Thoracic aorta (tissue), 2 donors: Measurements from ENCODE around the gene KY. TPM values are rescaled to one million over a fixed set of nuclear protein-coding genes. Genes with fewer than 3 reads are reported as not detected.

Source experiments
- ATAC-seq: fragments of 150-250 bp; one replicate; pipeline ENCODE4 v1.8.0; 2017; ENCODE audit warnings: low read depth; ENCODE audit not compliant: insufficient number of reproducible peaks, low FRiP score
- DNase-seq: peaks from one replicate; pipeline ENCODE4 v3.0.0-alpha.2; 2020; ENCODE audit warnings: low spot score
- H3K27ac ChIP-seq, 2 donors: fragments of 200-600 bp; sonication (generic); 1 replicate in 1 of 2; 2 replicates in 1 of 2; pipeline ENCODE4 v1.5.1; 2016; ENCODE audit warnings: mild to moderate bottlenecking in 2 of 2, moderate library complexity in 2 of 2
- H3K27me3 ChIP-seq: fragments of 200-600 bp; sonication (generic); replicated peaks from 2 replicates; pipeline ENCODE4 v1.6.0; 2016; ENCODE audit warnings: mild to moderate bottlenecking; ENCODE audit not compliant: insufficient read depth
- H3K36me3 ChIP-seq: fragments of 200-600 bp; sonication (generic); one replicate; pipeline ENCODE4 v1.5.1; 2016
- H3K4me1 ChIP-seq, 2 donors: fragments of 200-600 bp; sonication (generic); 1 replicate in 1 of 2; 2 replicates in 1 of 2; pipeline versions ENCODE4 v1.5.1 to v1.6.0; 2016; ENCODE audit warnings: low read depth in 2 of 2, mild to moderate bottlenecking in 1 of 2; ENCODE audit not compliant: control insufficient read depth in 1 of 2
- H3K4me3 ChIP-seq: fragments of 200-600 bp; sonication (generic); 2 replicates; pipeline ENCODE4 v1.5.1; 2016; ENCODE audit warnings: mild to moderate bottlenecking
- H3K9me3 ChIP-seq: fragments of 200-600 bp; sonication (generic); 2 replicates; pipeline ENCODE4 v1.5.1; 2016
- total RNA-seq, 2 donors: library from RNA; depleted of rRNA; stranded (reverse); fragments of >200 nt; gene quantifications; one replicate each; pipeline versions ENCODE4 v1.1.0 to v1.2.3, GENCODE V29; 2016
- TF ChIP-seq, protein P1 (sequence below): fragments of 200-600 bp; sonication (generic); IDR thresholded peaks from one replicate; pipeline ENCODE4 v1.5.1; 2019; ENCODE audit warnings: antibody characterized with exemption

KY gene
- total RNA-seq, 2 donors from 2014 or later = 1.3 to 2.6 TPM

DNA sequence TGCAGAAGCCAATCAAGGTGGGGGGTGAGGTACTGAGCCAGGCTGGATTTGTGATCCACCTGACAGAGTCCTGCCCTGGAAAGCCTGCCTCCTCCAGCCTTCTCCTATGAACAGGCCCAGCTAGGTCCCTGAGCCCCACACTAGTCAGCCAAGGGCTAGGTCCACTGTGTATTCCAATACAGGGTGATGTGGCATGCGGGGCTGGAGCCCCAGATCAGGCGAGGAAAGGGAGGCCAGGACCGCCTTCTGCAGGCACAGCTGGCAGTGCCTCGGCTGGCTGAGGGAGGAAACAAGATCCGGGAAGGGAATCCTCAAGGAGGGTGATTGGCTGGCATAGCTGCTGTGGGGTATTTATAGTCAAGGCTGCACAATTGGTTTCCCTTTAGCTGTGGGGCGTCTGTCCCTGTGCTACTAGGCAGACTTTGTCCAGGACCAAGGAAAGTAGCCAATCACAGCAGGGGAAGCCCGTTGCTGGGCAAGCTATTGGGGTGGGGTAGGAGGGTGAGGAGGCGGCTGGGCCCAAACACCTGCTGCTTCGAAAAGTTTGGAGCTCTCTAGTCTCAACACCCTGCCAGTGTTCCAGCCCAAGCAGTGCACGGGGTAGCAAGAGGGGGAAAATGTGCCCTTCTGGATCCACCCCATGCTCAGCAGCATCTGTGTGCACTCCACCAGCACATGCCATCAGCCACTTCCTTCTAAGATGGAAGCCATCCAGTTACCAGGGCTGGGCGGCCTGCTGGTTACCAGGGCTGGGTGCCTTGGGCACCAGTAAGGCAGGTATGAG is 5.9 kb downstream of the KY start:
- no peak for ATAC-seq
- no peak for DNase-seq

DNA sequence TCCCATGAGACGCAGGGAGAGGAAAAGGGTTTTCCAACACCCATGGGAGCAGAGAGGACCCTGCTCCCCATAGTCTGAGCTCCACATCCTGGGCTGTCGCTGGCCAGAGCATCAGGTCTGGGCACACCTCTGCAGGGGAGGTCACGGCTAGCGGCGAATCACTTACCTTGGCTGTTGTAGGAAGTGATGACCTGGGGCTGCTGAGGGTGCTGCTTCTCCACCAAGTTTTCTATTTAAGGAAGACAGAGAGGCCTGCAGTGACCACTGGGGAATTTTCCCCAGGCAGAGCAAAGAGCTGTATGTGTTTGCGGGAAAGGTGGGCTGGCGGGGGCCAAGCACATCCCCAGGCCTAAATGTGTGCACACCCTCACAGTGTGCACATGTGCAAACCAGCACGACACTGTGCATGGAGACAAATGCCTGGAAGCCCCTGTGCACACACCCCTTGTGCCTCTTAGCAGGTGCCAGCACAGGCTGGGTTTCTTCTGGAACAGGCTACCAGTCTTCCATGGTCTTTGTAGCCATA is 7.6 kb downstream of the KY start:
- DNase-seq = no peak
- TF ChIP-seq, protein P1, sequence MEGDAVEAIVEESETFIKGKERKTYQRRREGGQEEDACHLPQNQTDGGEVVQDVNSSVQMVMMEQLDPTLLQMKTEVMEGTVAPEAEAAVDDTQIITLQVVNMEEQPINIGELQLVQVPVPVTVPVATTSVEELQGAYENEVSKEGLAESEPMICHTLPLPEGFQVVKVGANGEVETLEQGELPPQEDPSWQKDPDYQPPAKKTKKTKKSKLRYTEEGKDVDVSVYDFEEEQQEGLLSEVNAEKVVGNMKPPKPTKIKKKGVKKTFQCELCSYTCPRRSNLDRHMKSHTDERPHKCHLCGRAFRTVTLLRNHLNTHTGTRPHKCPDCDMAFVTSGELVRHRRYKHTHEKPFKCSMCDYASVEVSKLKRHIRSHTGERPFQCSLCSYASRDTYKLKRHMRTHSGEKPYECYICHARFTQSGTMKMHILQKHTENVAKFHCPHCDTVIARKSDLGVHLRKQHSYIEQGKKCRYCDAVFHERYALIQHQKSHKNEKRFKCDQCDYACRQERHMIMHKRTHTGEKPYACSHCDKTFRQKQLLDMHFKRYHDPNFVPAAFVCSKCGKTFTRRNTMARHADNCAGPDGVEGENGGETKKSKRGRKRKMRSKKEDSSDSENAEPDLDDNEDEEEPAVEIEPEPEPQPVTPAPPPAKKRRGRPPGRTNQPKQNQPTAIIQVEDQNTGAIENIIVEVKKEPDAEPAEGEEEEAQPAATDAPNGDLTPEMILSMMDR = no peak
- H3K36me3 ChIP-seq = no peaks in the 10 kb centered on the region

More for the DNA sequence above, 5.9 kb downstream of the KY start:
- Histone ChIP-seq H3K4me3 (no peak overlapping the region), H3K9me3 (no peaks in the 10 kb centered on the region), H3K36me3 (no peaks in the 10 kb centered on the region), H3K4me1 (peaks cover 0 to 4% of the 10 kb centered on the region in 2 donors), H3K27ac (no peak overlapping the region), H3K27me3 (no peaks in the 10 kb centered on the region)
- TF ChIP-seq, protein P1 = no peak

DNA sequence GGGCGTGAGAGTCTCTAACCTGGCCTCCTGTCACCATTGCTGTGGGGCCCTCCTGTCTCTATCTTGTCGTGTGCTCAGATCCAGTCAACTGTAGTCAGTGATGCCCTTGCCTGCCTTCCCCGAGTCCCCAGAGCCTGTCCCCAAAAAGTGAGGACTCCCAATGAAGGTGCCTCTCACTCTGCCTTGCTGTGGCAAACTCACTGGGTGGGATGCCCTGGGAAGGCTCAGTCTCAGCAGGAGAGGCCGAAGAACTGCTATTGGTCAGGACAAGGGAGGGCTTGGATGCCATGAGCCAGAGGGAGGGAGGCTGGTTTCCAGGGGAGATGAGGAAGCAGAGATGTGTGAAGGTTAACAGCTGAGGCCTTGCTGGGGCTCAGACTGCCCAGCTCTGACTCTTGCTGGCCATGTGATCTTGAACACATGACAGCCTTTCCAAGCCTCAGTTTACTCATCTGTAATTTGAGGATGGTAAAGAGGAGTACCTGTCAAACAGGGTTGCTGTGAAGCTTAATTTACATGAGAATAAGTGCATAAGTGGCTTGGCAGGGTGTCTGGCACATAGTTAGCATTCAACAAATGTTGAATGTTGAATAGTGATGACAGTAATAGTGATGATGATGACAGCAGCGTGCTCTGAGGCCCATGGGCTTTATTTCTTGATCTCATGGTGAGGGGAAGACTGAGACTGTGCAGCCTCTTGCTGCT is 8.2 kb downstream of the KY start:
- ATAC-seq = no peak
- H3K27me3 ChIP-seq = no peaks in the 10 kb centered on the region
- no peak overlapping the region for H3K4me3 ChIP-seq
- no peaks in the 10 kb centered on the region for H3K4me1 ChIP-seq
- TF ChIP-seq, protein P1 = no peak
- no peak for DNase-seq
- H3K9me3 ChIP-seq = no peaks in the 10 kb centered on the region
- no peak overlapping the region for H3K27ac ChIP-seq
- H3K36me3 ChIP-seq = no peaks in the 10 kb centered on the region

More for the DNA sequence above, 7.6 kb downstream of the KY start:
- Histone ChIP-seq H3K9me3 (no peaks in the 10 kb centered on the region), H3K27me3 (no peaks in the 10 kb centered on the region), H3K27ac (no peak overlapping the region), H3K4me1 (no peaks in the 10 kb centered on the region), H3K4me3 (no peak overlapping the region)
- ATAC-seq = no peak

DNA sequence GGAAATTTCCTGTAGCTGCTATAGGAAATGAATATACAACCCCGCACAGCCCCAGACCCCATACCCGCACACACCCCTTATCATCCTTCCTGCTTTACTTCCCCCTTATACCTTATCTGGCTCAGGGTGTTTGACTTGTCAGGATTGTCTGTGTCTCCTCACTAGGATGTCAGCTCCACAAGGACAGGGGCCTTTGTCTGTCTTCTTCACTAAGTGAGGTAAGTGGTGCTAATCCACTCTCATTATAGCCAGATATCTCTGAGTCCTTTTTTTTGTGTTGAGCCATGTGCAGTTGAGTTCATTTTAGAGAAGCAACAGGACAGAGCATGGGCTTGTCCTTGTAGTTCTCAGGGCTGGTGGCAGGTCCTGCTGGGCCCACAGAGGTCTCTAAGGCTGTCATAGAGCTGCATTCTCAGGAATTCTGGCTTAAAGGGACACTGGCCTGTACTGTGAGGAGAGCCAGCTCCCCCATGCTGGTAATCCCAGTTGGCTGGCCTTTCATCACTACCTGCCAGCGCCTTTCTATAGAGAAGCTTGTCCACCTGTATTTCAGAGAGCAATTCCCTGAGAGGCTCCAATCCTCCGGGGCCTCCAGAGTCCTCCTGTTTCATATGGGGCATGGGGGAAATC is 9.0 kb downstream of the KY start:
- Histone ChIP-seq H3K36me3 (no peaks in the 10 kb centered on the region), H3K27ac (no peak overlapping the region), H3K27me3 (no peaks in the 10 kb centered on the region), H3K4me3 (no peak overlapping the region), H3K4me1 (no peaks in the 10 kb centered on the region), H3K9me3 (no peaks in the 10 kb centered on the region)
- TF ChIP-seq, protein P1 = no peak
- ATAC-seq (no peak), DNase-seq (no peak)
